Astrocyte of the cerebellum (primary cell): ENCODE results near the gene CDKAL1.

ENCODE experiments used
- DNase-seq: peaks from one replicate; pipeline ENCODE4 v3.0.0-alpha.2; 2011; ENCODE audit warnings: low read depth
- H3K4me3 ChIP-seq: 2 replicates; pipeline ENCODE4 v1.5.1; 2011; ENCODE audit warnings: mild to moderate bottlenecking, low read depth, low read length, moderate library complexity
- in situ Hi-C: cut with HindIII; loops from 2 replicates; pipeline ENCODE4 v1.10.0; 2017; ENCODE audit warnings: low sequenced_read_pairs
- TF ChIP-seq, protein P1 (sequence below): IDR thresholded peaks from 2 replicates; pipeline ENCODE4 v1.5.1; 2012; ENCODE audit warnings: low read length, low read depth, moderate library complexity, mild to moderate bottlenecking; ENCODE audit errors: missing control alignments

The CDKAL1 gene

DNA sequence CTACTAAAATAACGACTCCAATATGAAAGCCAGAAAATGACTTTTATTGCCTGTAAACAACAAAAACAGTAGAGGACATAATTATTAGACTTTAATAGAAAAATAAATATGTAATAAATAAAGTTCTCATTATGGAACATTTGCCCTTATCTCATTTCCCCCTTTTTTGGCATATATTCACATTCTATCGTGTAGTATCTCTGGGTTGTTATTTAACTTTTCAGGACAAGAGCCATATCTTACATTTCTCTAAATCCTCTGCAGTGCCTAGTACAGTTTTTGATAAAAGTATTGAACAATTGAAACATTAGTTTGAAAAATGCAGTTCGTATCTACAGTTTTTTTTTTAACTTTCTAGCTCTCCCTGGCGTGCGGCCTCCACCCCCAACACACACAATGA lies 617.3 kb downstream of the CDKAL1 start:
- no peak overlapping the region for H3K4me3 ChIP-seq
- in situ Hi-C loops: no loop called here
- TF ChIP-seq, protein P1, sequence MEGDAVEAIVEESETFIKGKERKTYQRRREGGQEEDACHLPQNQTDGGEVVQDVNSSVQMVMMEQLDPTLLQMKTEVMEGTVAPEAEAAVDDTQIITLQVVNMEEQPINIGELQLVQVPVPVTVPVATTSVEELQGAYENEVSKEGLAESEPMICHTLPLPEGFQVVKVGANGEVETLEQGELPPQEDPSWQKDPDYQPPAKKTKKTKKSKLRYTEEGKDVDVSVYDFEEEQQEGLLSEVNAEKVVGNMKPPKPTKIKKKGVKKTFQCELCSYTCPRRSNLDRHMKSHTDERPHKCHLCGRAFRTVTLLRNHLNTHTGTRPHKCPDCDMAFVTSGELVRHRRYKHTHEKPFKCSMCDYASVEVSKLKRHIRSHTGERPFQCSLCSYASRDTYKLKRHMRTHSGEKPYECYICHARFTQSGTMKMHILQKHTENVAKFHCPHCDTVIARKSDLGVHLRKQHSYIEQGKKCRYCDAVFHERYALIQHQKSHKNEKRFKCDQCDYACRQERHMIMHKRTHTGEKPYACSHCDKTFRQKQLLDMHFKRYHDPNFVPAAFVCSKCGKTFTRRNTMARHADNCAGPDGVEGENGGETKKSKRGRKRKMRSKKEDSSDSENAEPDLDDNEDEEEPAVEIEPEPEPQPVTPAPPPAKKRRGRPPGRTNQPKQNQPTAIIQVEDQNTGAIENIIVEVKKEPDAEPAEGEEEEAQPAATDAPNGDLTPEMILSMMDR: no peak
- no peak for DNase-seq

DNA sequence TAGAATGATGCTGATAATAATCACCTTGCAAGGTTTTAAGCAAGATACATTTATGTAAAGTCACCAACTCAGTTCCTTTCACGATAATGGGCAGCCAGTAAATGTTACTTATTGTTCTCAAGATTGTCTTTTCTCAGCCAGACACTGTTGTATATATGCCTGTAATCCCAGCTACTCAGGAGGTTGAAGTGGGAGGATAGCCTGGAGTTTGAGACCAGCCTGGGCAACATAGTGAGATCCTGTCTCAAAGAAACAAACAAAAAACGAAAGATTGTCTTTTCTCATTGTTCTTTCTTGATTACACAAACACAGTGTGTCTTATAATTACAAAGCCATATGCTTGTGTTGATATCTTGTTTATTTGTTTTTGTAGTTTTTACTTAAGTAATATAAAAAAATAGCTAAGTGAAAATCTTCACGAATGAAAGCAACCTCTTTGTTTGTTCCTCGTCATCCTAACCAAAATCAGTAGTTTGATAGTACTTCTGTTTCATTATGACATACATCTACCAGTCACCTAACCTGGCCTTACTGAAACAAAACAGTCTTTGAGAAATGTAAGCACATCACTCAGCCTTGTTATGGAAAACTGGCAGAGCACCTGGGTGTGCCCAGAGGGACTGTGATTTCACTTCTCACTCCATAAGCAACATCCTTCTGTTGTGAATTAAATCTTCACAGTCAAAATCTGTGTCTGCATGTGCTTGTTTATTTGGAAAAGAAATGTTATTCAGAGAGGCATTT lies 623.1 kb downstream of the CDKAL1 start:
- DNase-seq: no peak
- in situ Hi-C loops: no loop called here

DNA sequence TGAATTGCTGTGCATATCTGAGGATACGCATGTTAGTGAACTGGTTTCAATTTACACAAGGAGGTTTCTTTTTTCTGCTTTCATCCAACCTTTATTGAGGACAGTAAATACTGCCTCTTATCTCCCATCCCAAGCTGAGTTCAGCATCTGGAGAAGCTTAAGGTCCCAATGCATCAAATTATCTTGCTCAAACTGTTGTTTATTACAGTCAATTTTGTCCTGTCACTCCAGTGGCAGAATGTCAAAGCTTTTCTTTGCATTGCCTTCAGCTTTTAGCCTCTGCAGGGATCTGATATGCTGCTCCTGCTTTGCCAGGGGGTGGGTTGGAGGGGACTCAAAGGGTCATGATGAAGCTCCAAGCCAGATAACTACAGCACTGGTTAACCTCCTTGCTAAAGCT lies 623.9 kb downstream of the CDKAL1 start:
- no peak overlapping the region for H3K4me3 ChIP-seq
- no peak for DNase-seq
- TF ChIP-seq, protein P1: no peak
- in situ Hi-C loops: no loop called here

More for the DNA sequence above, 623.1 kb downstream of the CDKAL1 start:
- TF ChIP-seq, protein P1: no peak
- H3K4me3 ChIP-seq: no peak overlapping the region

DNA sequence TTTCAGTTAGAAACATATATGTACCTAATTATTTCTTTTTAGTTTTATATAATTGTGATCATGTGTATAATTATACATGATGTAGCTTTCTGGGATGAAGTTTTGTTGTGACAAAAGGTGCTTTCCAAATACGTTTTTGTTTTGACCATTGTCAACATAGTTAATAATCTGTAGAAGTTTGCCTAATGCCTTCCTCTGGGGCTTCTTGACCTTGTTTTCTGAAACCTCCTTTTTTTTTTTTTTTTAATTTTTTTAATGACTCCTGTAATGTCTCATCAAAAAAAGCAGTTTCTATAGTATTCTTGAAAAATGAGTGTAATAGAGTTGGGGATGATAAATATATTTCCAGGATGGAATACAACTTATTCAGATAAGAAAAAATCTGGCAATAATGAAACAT lies 624.6 kb downstream of the CDKAL1 start:
- in situ Hi-C loops: no loop called here
- no peak for DNase-seq

DNA sequence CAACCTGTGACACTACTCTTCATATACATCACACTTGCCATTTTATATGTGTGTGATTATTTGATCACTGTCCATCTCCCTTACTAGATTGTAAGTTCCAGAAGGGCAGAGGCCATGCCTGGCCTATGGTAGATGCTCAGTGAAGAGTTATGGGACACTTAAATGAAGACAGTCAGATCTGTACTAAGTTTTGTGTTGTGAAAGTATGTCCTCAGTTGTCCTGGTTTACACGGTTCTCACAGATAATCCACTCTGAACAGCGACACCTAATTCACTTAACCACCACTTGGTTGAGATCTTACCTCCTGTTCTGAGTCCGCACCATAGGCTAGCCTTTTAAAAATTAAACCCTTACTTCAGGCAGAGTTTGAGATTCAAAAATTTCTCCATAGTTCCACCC lies 625.2 kb downstream of the CDKAL1 start:
- no peak overlapping the region for H3K4me3 ChIP-seq
- DNase-seq: no peak
- TF ChIP-seq, protein P1: no peak
- in situ Hi-C loops: no loop called here

More for the DNA sequence above, 624.6 kb downstream of the CDKAL1 start:
- no peak overlapping the region for H3K4me3 ChIP-seq
- TF ChIP-seq, protein P1: no peak

DNA sequence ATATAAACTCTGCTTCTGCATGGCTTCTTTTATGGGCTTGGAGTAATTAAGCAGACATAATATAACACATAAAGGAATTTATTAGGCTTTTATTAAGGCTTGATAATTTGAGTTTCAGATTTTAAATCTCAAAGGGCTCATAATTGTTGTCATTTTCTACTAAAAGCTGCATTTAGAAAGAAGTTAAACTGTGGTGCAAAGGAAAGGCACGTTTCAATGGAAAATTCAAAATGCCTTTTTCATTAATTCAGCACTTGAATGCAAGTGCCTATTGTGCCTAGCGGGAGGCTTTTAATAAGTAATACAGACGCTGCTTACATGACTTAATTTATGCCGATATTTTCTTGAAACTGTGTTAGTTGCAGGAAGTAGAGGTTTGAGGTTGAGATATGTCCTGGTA lies 627.5 kb downstream of the CDKAL1 start:
- in situ Hi-C loops: no loop called here
- TF ChIP-seq, protein P1: no peak
- DNase-seq: no peak
- no peak overlapping the region for H3K4me3 ChIP-seq
